Esophagus (tissue), 2 donors: ENCODE data around the gene SETD1B. TPM values are rescaled to one million over a fixed set of nuclear protein-coding genes. Genes with fewer than 3 reads are reported as not detected.
"Not testable (repeated sequence)": the region's sequence is repeated elsewhere in the genome, so short reads cannot be mapped to it uniquely, and the experiment has no call there.

Experiments used
- H3K27ac ChIP-seq, 2 donors: one replicate each; pipeline ENCODE4 v1.5.1; 2013; ENCODE audit warnings: low read depth in 2 of 2, mild to moderate bottlenecking in 2 of 2, inconsistent platforms in 1 of 2, low read length in 1 of 2, moderate library complexity in 1 of 2
- H3K27me3 ChIP-seq, 2 donors: one replicate each; pipeline ENCODE4 v1.6.1; 2013; ENCODE audit warnings: low read length in 2 of 2, control low read depth in 1 of 2, mild to moderate bottlenecking in 1 of 2; ENCODE audit not compliant: insufficient read depth in 2 of 2, control insufficient read depth in 1 of 2
- H3K36me3 ChIP-seq, 2 donors: one replicate each; pipeline ENCODE4 v1.6.1; 2013; ENCODE audit warnings: low read length in 1 of 2; ENCODE audit not compliant: control insufficient read depth in 2 of 2, insufficient read depth in 2 of 2
- H3K4me1 ChIP-seq, 2 donors: one replicate each; pipeline ENCODE4 v1.6.1; 2013; ENCODE audit warnings: low read length in 1 of 2; ENCODE audit not compliant: control insufficient read depth in 2 of 2, insufficient read depth in 2 of 2
- H3K4me3 ChIP-seq, 2 donors: one replicate each; pipeline ENCODE4 v1.5.1; 2013; ENCODE audit warnings: low read length in 2 of 2, mild to moderate bottlenecking in 2 of 2, low read depth in 1 of 2, moderate library complexity in 1 of 2
- H3K9me3 ChIP-seq, 2 donors: one replicate each; pipeline ENCODE4 v1.6.1; 2013; ENCODE audit warnings: mild to moderate bottlenecking in 2 of 2, low read depth in 1 of 2, low read length in 1 of 2, moderate library complexity in 1 of 2; ENCODE audit not compliant: control insufficient read depth in 2 of 2, insufficient read depth in 1 of 2
- WGBS, 2 donors: extraction: QIAGEN DNeasy Blood & Tissue Kit; methylation state at CpG; one replicate each; pipeline ENCODE4 v1.1.7; 2013; 5-methylcytosine and 5-hydroxymethylcytosine counted together
- polyA plus RNA-seq, 2 donors: library from polyadenylated mRNA; stranded (reverse); fragments of 200-250 nt; gene quantifications; one replicate each; pipeline ENCODE4 v1.2.3, GENCODE V29; 2013
- donor health status: healthy with polysubstance abuse.
- donor health status: Bipolar disorder and iron deficiency.

Gene SETD1B
- polyA plus RNA-seq, 2 donors, result 7.7 to 12.8 TPM

GRCh38 chr12:121787063-121788025, 16.5 kb upstream of the SETD1B start:
- H3K36me3 ChIP-seq, result no peaks in the 10 kb centered on the region
- H3K27ac ChIP-seq, result peak overlapping the region; percentile 82 to 91
- 67 to 73% methylated on average over 16 to 17 of the region's 17 CpGs for WGBS, 2 donors
- H3K4me1 ChIP-seq, result peaks cover 0 to 10% of the 10 kb centered on the region in 2 donors
- H3K27me3 ChIP-seq, result no peaks in the 10 kb centered on the region
- H3K4me3 ChIP-seq, result no peak overlapping the region
- peaks cover 0 to 2% of the 10 kb centered on the region in 2 donors for H3K9me3 ChIP-seq

DNA sequence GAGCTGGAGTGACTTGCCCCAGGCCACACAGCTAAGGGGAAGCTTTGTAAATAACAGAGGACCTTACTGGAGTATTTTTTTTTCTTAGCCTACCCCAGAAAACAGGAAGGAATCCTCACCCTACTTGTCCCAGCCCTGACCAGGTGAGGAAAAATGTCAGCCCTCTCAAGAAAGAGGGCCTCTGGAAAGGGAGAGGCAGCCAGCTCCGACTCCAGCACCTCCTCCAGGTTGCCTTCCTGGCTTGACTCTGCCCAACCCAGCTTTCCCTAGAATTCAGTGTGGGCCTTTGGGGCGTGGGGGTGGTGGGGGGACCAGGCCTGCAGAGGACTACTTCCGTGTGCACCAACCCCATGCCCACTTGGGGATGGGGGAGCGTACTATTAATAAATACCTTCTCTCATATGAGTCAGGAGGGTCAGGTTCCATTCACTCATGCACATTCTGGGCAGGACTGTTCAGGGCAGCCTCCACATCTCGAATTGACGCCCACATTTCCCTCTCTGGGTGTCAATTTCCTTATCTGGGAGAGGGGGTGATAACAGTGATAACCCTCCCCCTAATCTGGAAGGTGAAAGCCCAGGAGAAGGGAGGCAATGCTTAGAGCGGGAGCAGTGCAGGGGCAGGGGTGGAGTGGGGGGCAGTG, 15.5 kb upstream of the SETD1B start:
- H3K27ac ChIP-seq, result peak overlapping the region in 1 of 2 donors; percentile 45
- H3K4me1 ChIP-seq, result peaks cover 0 to 10% of the 10 kb centered on the region in 2 donors
- H3K36me3 ChIP-seq, result no peaks in the 10 kb centered on the region
- H3K4me3 ChIP-seq, result no peak overlapping the region
- H3K27me3 ChIP-seq, result no peaks in the 10 kb centered on the region
- peaks cover 0 to 2% of the 10 kb centered on the region in 2 donors for H3K9me3 ChIP-seq
- WGBS, 2 donors, result 83 to 86% methylated on average over 7 of the region's 7 CpGs

GRCh38 chr12:121789233-121789781, 14.5 kb upstream of the SETD1B start:
- H3K27me3 ChIP-seq, result no peaks in the 10 kb centered on the region
- peak overlapping the region; percentile 69 for H3K27ac ChIP-seq
- WGBS, 2 donors, result 69 to 84% methylated on average over 12 to 13 of the region's 13 CpGs
- peaks cover 0 to 2% of the 10 kb centered on the region in 2 donors for H3K9me3 ChIP-seq
- peaks cover 0 to 15% of the 10 kb centered on the region in 2 donors for H3K4me1 ChIP-seq
- H3K4me3 ChIP-seq, result peak overlapping the region in 1 of 2 donors; percentile 17
- no peaks in the 10 kb centered on the region for H3K36me3 ChIP-seq

GRCh38 chr12:121789800-121790728, 13.7 kb upstream of the SETD1B start:
- Histone ChIP-seq H3K9me3 (peaks cover 0 to 2% of the 10 kb centered on the region in 2 donors), H3K4me1 (peaks cover 0 to 18% of the 10 kb centered on the region in 2 donors), H3K27me3 (no peaks in the 10 kb centered on the region), H3K27ac (peak overlapping the region; percentile 69), H3K36me3 (peaks cover 0 to under 1% of the 10 kb centered on the region in 2 donors), H3K4me3 (no peak overlapping the region)
- WGBS, 2 donors, result 69 to 74% methylated on average over 28 of the region's 28 CpGs

DNA sequence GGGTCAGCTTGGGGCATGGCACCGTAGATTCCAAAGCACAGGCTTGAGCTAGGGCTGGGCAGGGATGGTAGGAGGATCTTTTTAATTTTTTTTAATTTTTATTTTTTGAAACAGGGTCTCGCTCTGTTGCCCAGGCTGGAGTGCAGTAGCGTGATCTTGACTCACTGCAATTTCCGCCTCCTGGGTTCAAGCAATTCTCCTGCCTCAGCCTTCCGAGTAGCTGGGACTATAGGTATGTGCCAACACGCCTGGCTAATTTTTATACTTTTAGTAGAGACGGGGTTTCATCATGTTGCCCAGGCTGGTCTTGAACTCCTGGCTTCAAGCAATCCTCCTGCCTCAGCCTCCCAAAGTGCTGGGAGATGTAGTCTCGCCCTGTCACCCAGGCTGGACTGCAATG, 13.0 kb upstream of the SETD1B start:
- not testable (repeated sequence) for H3K9me3 ChIP-seq, H3K27me3 ChIP-seq, H3K36me3 ChIP-seq, H3K4me3 ChIP-seq
- 89 to 93% methylated on average over 8 of the region's 8 CpGs for WGBS, 2 donors
- Histone ChIP-seq H3K27ac (peak overlapping the region; percentile 6 to 57), H3K4me1 (peaks cover 0 to 25% of the 10 kb centered on the region in 2 donors)

DNA sequence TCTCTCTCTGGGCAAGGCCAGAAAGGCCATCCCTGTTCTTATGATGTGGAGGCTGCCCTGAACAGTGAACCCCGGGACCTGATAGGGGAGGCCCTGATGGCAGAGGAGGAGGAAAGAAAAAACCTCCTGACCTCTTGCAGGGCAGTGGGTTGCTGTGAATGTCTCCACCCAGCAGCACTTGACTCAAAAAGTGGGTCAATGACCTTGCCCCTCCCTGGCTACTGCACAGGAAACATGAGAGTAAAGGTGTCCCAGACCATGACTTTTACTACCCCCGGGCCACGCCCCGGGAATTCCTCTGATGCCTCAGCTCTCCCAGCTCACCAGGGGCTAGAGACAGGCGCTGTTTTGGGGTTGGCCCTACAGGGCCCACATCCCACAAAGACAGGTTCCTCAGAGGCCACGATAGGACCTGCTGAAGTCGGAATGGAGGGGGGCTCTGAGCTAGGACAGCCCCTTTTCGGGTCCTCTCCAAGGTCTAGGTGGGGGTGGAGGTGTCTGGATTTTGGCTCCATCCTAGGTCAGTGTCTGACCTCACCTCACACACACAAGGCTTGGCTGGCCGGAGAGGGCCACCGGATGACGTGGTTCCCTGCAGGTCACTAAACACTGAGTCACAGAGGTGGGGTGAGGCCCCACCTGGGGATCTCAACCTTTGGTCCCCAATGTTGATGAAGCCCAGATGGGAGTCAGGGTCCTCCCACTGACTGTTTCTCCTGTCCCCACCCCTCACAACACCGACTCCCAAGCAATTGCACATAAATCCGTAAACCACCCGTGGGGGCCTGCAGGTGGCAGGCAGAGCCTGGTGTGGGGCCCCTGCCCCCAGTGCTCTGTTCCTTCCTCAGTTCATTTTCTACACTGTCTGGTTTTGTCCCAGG, 11.9 kb upstream of the SETD1B start:
- Histone ChIP-seq H3K27me3 (no peaks in the 10 kb centered on the region), H3K4me1 (peaks cover 2 to 23% of the 10 kb centered on the region in 2 donors), H3K4me3 (peak overlapping the region; percentile 48 to 49), H3K36me3 (peaks cover 0 to 10% of the 10 kb centered on the region in 2 donors), H3K9me3 (no peaks in the 10 kb centered on the region), H3K27ac (peak overlapping the region; percentile 21 to 71)
- 63 to 66% methylated on average over 14 of the region's 14 CpGs for WGBS, 2 donors

DNA sequence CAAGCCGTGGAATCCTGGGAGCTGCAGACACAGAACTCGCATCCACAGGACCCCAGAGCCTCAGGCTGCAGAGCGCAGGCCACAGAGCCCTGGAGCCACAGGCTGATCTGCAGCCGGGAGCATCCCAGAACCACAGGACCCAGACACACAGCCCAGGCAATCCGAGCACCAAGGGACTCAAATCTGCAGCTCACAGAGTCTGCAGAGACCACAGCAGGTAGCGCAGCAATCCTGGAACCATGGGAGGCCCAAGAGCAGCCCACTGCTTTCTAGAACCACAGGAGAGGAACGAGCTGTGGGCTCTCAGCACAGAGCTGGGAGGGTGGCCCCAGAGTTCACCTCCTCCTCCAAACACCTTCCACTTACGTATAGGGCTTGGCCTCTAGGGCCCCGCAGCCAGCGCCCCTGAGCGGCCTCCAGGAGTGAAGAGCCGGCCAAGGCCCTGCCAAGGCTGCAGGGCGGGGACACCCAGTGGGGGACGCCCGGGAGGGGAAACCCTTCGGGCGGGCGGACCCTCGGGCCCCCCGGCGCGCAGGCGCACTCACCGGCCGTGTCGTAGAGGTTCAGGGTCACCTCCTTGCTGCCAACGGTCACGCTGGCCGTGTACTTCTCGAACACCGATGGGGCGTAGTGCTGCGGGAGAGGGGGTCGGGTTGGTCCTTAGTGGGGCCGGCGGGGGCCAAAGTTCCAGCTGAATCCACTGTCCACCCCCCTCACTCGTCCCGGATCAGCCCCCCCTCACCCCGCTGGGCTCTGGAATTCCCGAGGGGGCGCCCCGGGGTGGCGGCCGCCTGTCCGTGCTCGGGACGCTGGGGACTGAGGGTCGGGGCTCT, 11.0 kb upstream of the SETD1B start:
- peaks cover 0 to 10% of the 10 kb centered on the region in 2 donors for H3K36me3 ChIP-seq
- no peaks in the 10 kb centered on the region for H3K9me3 ChIP-seq
- no peaks in the 10 kb centered on the region for H3K27me3 ChIP-seq
- H3K27ac ChIP-seq, result peak overlapping the region; percentile 40 to 71
- 30 to 40% methylated on average over 46 to 48 of the region's 48 CpGs for WGBS, 2 donors
- H3K4me3 ChIP-seq, result peak overlapping the region; percentile 48 to 49
- H3K4me1 ChIP-seq, result peaks cover 2 to 28% of the 10 kb centered on the region in 2 donors

- H3K4me3 ChIP-seq, result peak within 1 kb of the TSS; percentile 48 to 49
- H3K27me3 ChIP-seq, result no peaks in the 10 kb centered on the region
- peak within 1 kb of the TSS; percentile 84 to 86 for H3K27ac ChIP-seq
- no peaks in the 10 kb centered on the region for H3K9me3 ChIP-seq
- WGBS, 2 donors, result 1 to 2% methylated on average over 35 to 36 of the region's 36 CpGs
- peaks cover 2 to 34% of the 10 kb centered on the region in 2 donors for H3K4me1 ChIP-seq
- H3K36me3 ChIP-seq, result peaks cover 0 to 10% of the 10 kb centered on the region in 2 donors
Measured at GRCh38 chr12:121793440-121793837, 10.4 kb upstream of the SETD1B start, which contains the start of gene RHOF. RHOF (minus strand) TSS chr12:121793688; CDS start chr12:121793633, 55 bp downstream.
